Muscle of arm (tissue), 12 donors: Measurements from ENCODE around the gene SCAF1. TPM values are rescaled to one million over a fixed set of nuclear protein-coding genes. Genes with fewer than 3 reads are reported as not detected.

ENCODE experiments used
- DNase-seq: peaks from one replicate; pipeline ENCODE4 v3.0.0-alpha.2; 2013
- polyA plus RNA-seq, 12 donors: library from polyadenylated mRNA; unstranded; fragments of 120-200 nt; gene quantifications; one replicate each; pipeline ENCODE4 v1.2.1, GENCODE V29; 2013; ENCODE audit not compliant: insufficient read length in 12 of 12

SCAF1 gene
- polyA plus RNA-seq, 12 donors = 15.6 to 44.2 (median 23.6) TPM; not detected in 1

- no peak for DNase-seq
These were observed 20.0 kb downstream of the SCAF1 start for GRCh38 chr19:49662011-49662410.

- DNase-seq = no peak
These were observed 21.2 kb downstream of the SCAF1 start for GRCh38 chr19:49663224-49663623.

- DNase-seq = peak; percentile 65
These were observed 22.4 kb downstream of the SCAF1 start for GRCh38 chr19:49664171-49665035.

GRCh38 chr19:49665036-49665350, 23.0 kb downstream of the SCAF1 start:
- no peak for DNase-seq

GRCh38 chr19:49665351-49666119, 23.5 kb downstream of the SCAF1 start, which contains the start of the genes BCL2L12 and IRF3:
TSS of gene BCL2L12 (plus strand) at chr19:49665933. CDS start at chr19:49666693, 760 bp downstream.
TSS of gene IRF3 (minus strand) at chr19:49665857. CDS start at chr19:49664838, 1,019 bp downstream.
- peak; percentile 99 for DNase-seq

GRCh38 chr19:49666120-49666444, 24.1 kb downstream of the SCAF1 start:
- no peak for DNase-seq

GRCh38 chr19:49667473-49667872, 25.5 kb downstream of the SCAF1 start:
- no peak for DNase-seq

GRCh38 chr19:49669516-49669915, 27.5 kb downstream of the SCAF1 start:
- DNase-seq = no peak

GRCh38 chr19:49672131-49672919, 30.3 kb downstream of the SCAF1 start:
- no peak for DNase-seq

GRCh38 chr19:49676136-49676783, 34.3 kb downstream of the SCAF1 start:
- peak; percentile 96 for DNase-seq

- peak; percentile 100 for DNase-seq
These were observed 34.8 kb downstream of the SCAF1 start for GRCh38 chr19:49676784-49677230.

GRCh38 chr19:49677231-49677900, 35.4 kb downstream of the SCAF1 start, which contains the start of gene PRMT1:
TSS of gene PRMT1 (plus strand) at chr19:49677271. CDS start at chr19:49677281, 10 bp downstream.
- peak; percentile 65 for DNase-seq

- peak; percentile 79 for DNase-seq
These were observed 36.1 kb downstream of the SCAF1 start for GRCh38 chr19:49677901-49678674.

- no peak for DNase-seq
These were observed 37.2 kb downstream of the SCAF1 start for GRCh38 chr19:49678985-49679770.

GRCh38 chr19:49679771-49680413, 37.9 kb downstream of the SCAF1 start:
- DNase-seq = no peak

GRCh38 chr19:49680421-49681351, 38.7 kb downstream of the SCAF1 start:
- DNase-seq = peak; percentile 96

GRCh38 chr19:49681830-49682229, 39.8 kb downstream of the SCAF1 start:
- DNase-seq = no peak
